Measurements from ENCODE around the gene HES2. TPM values are rescaled to one million over a fixed set of nuclear protein-coding genes. Genes with fewer than 3 reads are reported as not detected.

Gene HES2
- total RNA-seq, 4 donors from 2014 or later = 15.4 to 47.7 (median 35.8) TPM

GRCh38 chr1:6412896-6413295 lies 6.8 kb downstream of the HES2 start:
- WGBS, 2 donors = 75 to 78% methylated on average over 6 of the region's 6 CpGs
- TF ChIP-seq CTCF (IDR thresholded peaks at IDR 0.05) (no peak), POLR2A (IDR thresholded peaks at IDR 0.05) (no peak)
- intact Hi-C loops (cut with DNase I; ENCODE audit: low total_unique reads) = no loop called here
- no peak overlapping the region for H3K4me3 ChIP-seq (ENCODE audit: low read depth, poor library complexity, severe bottlenecking)
- DNase-seq (ENCODE audit: low spot score in 2 of 2) = no peak

GRCh38 chr1:6410248-6410893 lies 9.3 kb downstream of the HES2 start:
- intact Hi-C loops (cut with DNase I; ENCODE audit: low total_unique reads) = no loop called here
- TF ChIP-seq POLR2A (IDR thresholded peaks at IDR 0.05) (no peak), CTCF (IDR thresholded peaks at IDR 0.05) (no peak)
- DNase-seq (ENCODE audit: low spot score in 2 of 2) = no peak
- H3K4me3 ChIP-seq (ENCODE audit: low read depth, poor library complexity, severe bottlenecking) = no peak overlapping the region
- WGBS, 2 donors = 89 to 90% methylated on average over 13 of the region's 13 CpGs

- 87 to 96% methylated on average over 6 of the region's 6 CpGs for WGBS, 2 donors
- intact Hi-C loops (cut with DNase I; ENCODE audit: low total_unique reads) = loop anchor here (5.0 kb wide), 1 partner anchor 42 kb away; no protein-coding TSS in a partner anchor
Observed at GRCh38 chr1:6409733-6410132, 10.0 kb downstream of the HES2 start.

GRCh38 chr1:6409053-6409452 lies 10.7 kb downstream of the HES2 start:
- no peak overlapping the region for H3K4me3 ChIP-seq (ENCODE audit: low read depth, poor library complexity, severe bottlenecking)
- WGBS, 2 donors = 85 to 86% methylated on average over 4 of the region's 4 CpGs
- no peak for DNase-seq (ENCODE audit: low spot score in 2 of 2)
- intact Hi-C loops (cut with DNase I; ENCODE audit: low total_unique reads) = loop anchor here (5.0 kb wide), 1 partner anchor 42 kb away; no protein-coding TSS in a partner anchor
- no peak for TF ChIP-seq POLR2A (IDR thresholded peaks at IDR 0.05)
- TF ChIP-seq CTCF (IDR thresholded peaks at IDR 0.05) = no peak

More at GRCh38 chr1:6409733-6410132, 10.0 kb downstream of the HES2 start:
- H3K4me3 ChIP-seq (ENCODE audit: low read depth, poor library complexity, severe bottlenecking) = no peak overlapping the region
- no peak for TF ChIP-seq CTCF (IDR thresholded peaks at IDR 0.05)
- no peak for DNase-seq (ENCODE audit: low spot score in 2 of 2)

GRCh38 chr1:6408023-6408422 lies 11.7 kb downstream of the HES2 start:
- no peak for TF ChIP-seq CTCF (IDR thresholded peaks at IDR 0.05)
- no peak for TF ChIP-seq POLR2A (IDR thresholded peaks at IDR 0.05)
- 75 to 76% methylated on average over 6 of the region's 6 CpGs for WGBS, 2 donors
- no peak overlapping the region for H3K4me3 ChIP-seq (ENCODE audit: low read depth, poor library complexity, severe bottlenecking)
- intact Hi-C loops (cut with DNase I; ENCODE audit: low total_unique reads) = loop anchor here (5.0 kb wide), 1 partner anchor 41 kb away; no protein-coding TSS in a partner anchor
- DNase-seq (ENCODE audit: low spot score in 2 of 2) = no peak

GRCh38 chr1:6401673-6402072 lies 18.0 kb downstream of the HES2 start:
- 60 to 66% methylated on average over 6 of the region's 6 CpGs for WGBS, 2 donors
- DNase-seq (ENCODE audit: low spot score in 2 of 2) = no peak
- no peak overlapping the region for H3K4me3 ChIP-seq (ENCODE audit: low read depth, poor library complexity, severe bottlenecking)
- intact Hi-C loops (cut with DNase I; ENCODE audit: low total_unique reads) = no loop called here
- TF ChIP-seq CTCF (IDR thresholded peaks at IDR 0.05) = no peak
- TF ChIP-seq POLR2A (IDR thresholded peaks at IDR 0.05) = no peak

Data from lower leg skin (tissue), 4 donors.